ENCODE measurements around the gene TBC1D20. TPM values are rescaled to one million over a fixed set of nuclear protein-coding genes. Genes with fewer than 3 reads are reported as not detected.

Gene TBC1D20
- total and polyA plus RNA-seq, 2 experiments from 2014 or later = 4.8 to 15.0 TPM

GRCh38 chr20:416950-417800 is 45.2 kb downstream of the TBC1D20 start:
- H3K9me2 ChIP-seq (ENCODE audit: insufficient read depth) = no peaks in the 10 kb centered on the region
- H3K4me2 ChIP-seq = no peak overlapping the region
- peaks cover 16% of the 10 kb centered on the region for H4K20me1 ChIP-seq (replicated peaks; ENCODE audit: insufficient read depth)
- TF ChIP-seq ZNF331 (CRISPR knock-in tag; IDR thresholded peaks at IDR 0.05; ENCODE audit: low read depth) (no peak), STAT1 (IDR thresholded peaks at IDR 0.05; ENCODE audit: unreplicated experiment) (no peak), CTCF (conservative IDR thresholded peaks at IDR 0.05; ENCODE audit: low read depth in 2 of 2) (no peak), EZH2phosphoT487 (IDR thresholded peaks at IDR 0.05; ENCODE audit: unreplicated experiment) (no peak), POLR2AphosphoS5 (IDR thresholded peaks at IDR 0.05; ENCODE audit: low read depth) (no peak), ZNF114 (CRISPR knock-in tag; IDR thresholded peaks at IDR 0.05) (no peak), CREB1 (CRISPR knock-in tag; IDR thresholded peaks at IDR 0.05; ENCODE audit: low read depth) (no peak), ETS1 (IDR thresholded peaks at IDR 0.05) (no peak), EZH2 (IDR thresholded peaks at IDR 0.05; ENCODE audit: low read depth, unreplicated experiment) (no peak), NANOG (IDR thresholded peaks at IDR 0.05; ENCODE audit: borderline replicate concordance) (no peak), ZNF462 (CRISPR knock-in tag; IDR thresholded peaks at IDR 0.05) (no peak), JUNB (IDR thresholded peaks at IDR 0.05; ENCODE audit: unreplicated experiment) (no peak)
- TF ChIP-seq, protein P1, sequence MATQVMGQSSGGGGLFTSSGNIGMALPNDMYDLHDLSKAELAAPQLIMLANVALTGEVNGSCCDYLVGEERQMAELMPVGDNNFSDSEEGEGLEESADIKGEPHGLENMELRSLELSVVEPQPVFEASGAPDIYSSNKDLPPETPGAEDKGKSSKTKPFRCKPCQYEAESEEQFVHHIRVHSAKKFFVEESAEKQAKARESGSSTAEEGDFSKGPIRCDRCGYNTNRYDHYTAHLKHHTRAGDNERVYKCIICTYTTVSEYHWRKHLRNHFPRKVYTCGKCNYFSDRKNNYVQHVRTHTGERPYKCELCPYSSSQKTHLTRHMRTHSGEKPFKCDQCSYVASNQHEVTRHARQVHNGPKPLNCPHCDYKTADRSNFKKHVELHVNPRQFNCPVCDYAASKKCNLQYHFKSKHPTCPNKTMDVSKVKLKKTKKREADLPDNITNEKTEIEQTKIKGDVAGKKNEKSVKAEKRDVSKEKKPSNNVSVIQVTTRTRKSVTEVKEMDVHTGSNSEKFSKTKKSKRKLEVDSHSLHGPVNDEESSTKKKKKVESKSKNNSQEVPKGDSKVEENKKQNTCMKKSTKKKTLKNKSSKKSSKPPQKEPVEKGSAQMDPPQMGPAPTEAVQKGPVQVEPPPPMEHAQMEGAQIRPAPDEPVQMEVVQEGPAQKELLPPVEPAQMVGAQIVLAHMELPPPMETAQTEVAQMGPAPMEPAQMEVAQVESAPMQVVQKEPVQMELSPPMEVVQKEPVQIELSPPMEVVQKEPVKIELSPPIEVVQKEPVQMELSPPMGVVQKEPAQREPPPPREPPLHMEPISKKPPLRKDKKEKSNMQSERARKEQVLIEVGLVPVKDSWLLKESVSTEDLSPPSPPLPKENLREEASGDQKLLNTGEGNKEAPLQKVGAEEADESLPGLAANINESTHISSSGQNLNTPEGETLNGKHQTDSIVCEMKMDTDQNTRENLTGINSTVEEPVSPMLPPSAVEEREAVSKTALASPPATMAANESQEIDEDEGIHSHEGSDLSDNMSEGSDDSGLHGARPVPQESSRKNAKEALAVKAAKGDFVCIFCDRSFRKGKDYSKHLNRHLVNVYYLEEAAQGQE (IDR thresholded peaks at IDR 0.05; ENCODE audit: unreplicated experiment) = no peak
- H3K4me1 ChIP-seq (ENCODE audit: insufficient read depth) = no peaks in the 10 kb centered on the region
- ATAC-seq = no peak
- peaks cover 9% of the 10 kb centered on the region for H3K27me3 Mint-ChIP-seq (ENCODE audit: insufficient read depth, low read depth, poor library complexity)
- no peak overlapping the region for H2AFZ ChIP-seq
- no peak overlapping the region for H3K4me3 ChIP-seq
- H3F3A ChIP-seq (replicated peaks; ENCODE audit: low read depth) = no peaks in the 10 kb centered on the region
- H3K27me3 ChIP-seq (ENCODE audit: insufficient read depth) = no peaks in the 10 kb centered on the region
- peaks cover 14% of the 10 kb centered on the region for H3K36me3 ChIP-seq (ENCODE audit: insufficient read depth)
- no peak overlapping the region for H3K4me3 Mint-ChIP-seq
- H3K9me3 Mint-ChIP-seq = peaks cover 8% of the 10 kb centered on the region; the same call in 1 of the 3 replicates
- H3K27ac Mint-ChIP-seq = 0 out of 2 replicates have a peak overlapping the region, but pooled peaks have one; percentile 28
- no peaks in the 10 kb centered on the region; the same call in 2 of the 3 replicates for H3K4me1 Mint-ChIP-seq
- H3K79me2 ChIP-seq (replicated peaks; ENCODE audit: insufficient read depth) = peaks cover 19% of the 10 kb centered on the region
- peaks cover 56% of the 10 kb centered on the region for H3K36me3 Mint-ChIP-seq (ENCODE audit: low read depth)
- H3K27ac ChIP-seq (ENCODE audit: low read depth) = no peak overlapping the region
- DNase-seq (ENCODE audit: low spot score) = no peak

Measured in GM23338 (cell line).